SK-N-SH (cell line): Measurements from ENCODE around the gene AUTS2. TPM values are rescaled to one million over a fixed set of nuclear protein-coding genes. Genes with fewer than 3 reads are reported as not detected.

Source experiments
- CTCF ChIA-PET: fragments of 300-600, 350-600 bp; formaldehyde crosslinking; extraction: SDS; loops from one replicate; lab custom pipeline; 2021; lab: Yijun Ruan, JAX
- POLR2A ChIA-PET: fragments of 350-600 bp; sonication (Branson Sonifier 250); formaldehyde crosslinking; extraction: SDS; loops from one replicate; lab custom pipeline; 2020; ENCODE audit warnings: antibody characterized with exemption, inconsistent platforms; lab: Yijun Ruan, JAX
- DNase-seq: peaks from one replicate; pipeline ENCODE4 v3.0.0; 2012
- H2AFZ ChIP-seq: fragments of 200-600 bp; sonication (generic); 2 replicates; pipeline ENCODE4 v1.8.1; 2016; ENCODE audit warnings: antibody characterized with exemption, mild to moderate bottlenecking, low read depth
- H3F3A ChIP-seq: fragments of 200-600 bp; sonication (generic); replicated peaks from 2 replicates; pipeline ENCODE3; 2016; ENCODE audit warnings: antibody characterized with exemption, mild to moderate bottlenecking; ENCODE audit not compliant: insufficient read depth
- H3K27ac ChIP-seq, 2 experiments: fragments of 200-500 bp in 1 of 2; fragments of 200-600 bp in 1 of 2; sonication (Bioruptor generic) in 1 of 2; sonication (generic), shearing (Covaris generic) in 1 of 2; 2 replicates each; pipeline versions ENCODE4 v1.5.1 to v1.6.1; 2014 to 2016; ENCODE audit warnings: low read depth in 2 of 2, inconsistent platforms in 1 of 2, low read length in 1 of 2, mild to moderate bottlenecking in 1 of 2, mixed read lengths in 1 of 2
- H3K27me3 ChIP-seq: fragments of 200-600 bp; sonication (generic), shearing (Covaris generic); 2 replicates; pipeline ENCODE4 v1.6.1; 2016; ENCODE audit warnings: mixed run types; ENCODE audit not compliant: insufficient read depth
- H3K36me3 ChIP-seq, 2 experiments: fragments of 200-500 bp in 1 of 2; fragments of 200-600 bp in 1 of 2; sonication (Bioruptor generic) in 1 of 2; sonication (generic) in 1 of 2; replicated peaks in 1 of 2; 2 replicates each; pipeline versions ENCODE3 to v1.5.1; 2014 to 2016; ENCODE audit warnings: low read length in 1 of 2, mild to moderate bottlenecking in 1 of 2; ENCODE audit not compliant: insufficient read depth in 2 of 2, control insufficient read depth in 1 of 2
- H3K4me1 ChIP-seq, 2 experiments: fragments of 200-500 bp in 1 of 2; fragments of 200-600 bp in 1 of 2; sonication (Bioruptor generic) in 1 of 2; sonication (generic), shearing (Covaris generic) in 1 of 2; 2 replicates each; pipeline versions ENCODE4 v1.5.1 to v1.6.1; 2014 to 2016; ENCODE audit warnings: low read depth in 1 of 2, low read length in 1 of 2, mixed run types in 1 of 2; ENCODE audit not compliant: insufficient read depth in 2 of 2, control insufficient read depth in 1 of 2
- H3K4me2 ChIP-seq: fragments of 200-600 bp; sonication (generic), shearing (Covaris generic); 2 replicates; pipeline ENCODE4 v1.6.1; 2017; ENCODE audit warnings: mixed run types
- H3K4me3 ChIP-seq, 2 experiments: fragments of 200-500 bp in 1 of 2; fragments of 200-600 bp in 1 of 2; sonication (Bioruptor generic) in 1 of 2; sonication (generic), shearing (Covaris generic) in 1 of 2; 2 replicates each; pipeline versions ENCODE4 v1.5.1 to v1.8.1; 2014 to 2016; ENCODE audit warnings: low read depth in 2 of 2, inconsistent platforms in 1 of 2, low read length in 1 of 2, mild to moderate bottlenecking in 1 of 2, mixed read lengths in 1 of 2, moderate library complexity in 1 of 2
- H3K79me2 ChIP-seq: fragments of 200-600 bp; sonication (generic); 2 replicates; pipeline ENCODE4 v1.8.1; 2017; ENCODE audit warnings: mild to moderate bottlenecking; ENCODE audit not compliant: insufficient read depth
- H3K9ac ChIP-seq: fragments of 200-600 bp; sonication (generic); 2 replicates; pipeline ENCODE4 v1.6.1; 2017; ENCODE audit warnings: mixed run types
- H3K9me2 ChIP-seq: fragments of 200-600 bp; sonication (generic); 2 replicates; pipeline ENCODE4 v1.6.1; 2017; ENCODE audit warnings: mixed run types
- H3K9me3 ChIP-seq: fragments of 200-600 bp; sonication (generic); 2 replicates; pipeline ENCODE4 v1.6.1; 2017; ENCODE audit warnings: mixed run types, mild to moderate bottlenecking, moderate library complexity
- H4K20me1 ChIP-seq: fragments of 200-600 bp; sonication (generic); 2 replicates; pipeline ENCODE4 v1.6.1; 2017; ENCODE audit warnings: mild to moderate bottlenecking, mixed run types; ENCODE audit not compliant: insufficient read depth
- CHD2 ChIP-seq: fragments of 150-350 bp; IDR thresholded peaks from 2 replicates; pipeline ENCODE4 v1.6.1; 2018; ENCODE audit warnings: low read length; ENCODE audit not compliant: partially characterized antibody
- CTCF ChIP-seq: fragments of 200-600 bp; sonication (generic); IDR thresholded peaks from 2 replicates; pipeline ENCODE4 v1.6.1; 2017; ENCODE audit warnings: antibody characterized with exemption, mild to moderate bottlenecking, moderate library complexity
- ELF1 ChIP-seq: IDR thresholded peaks from 2 replicates; pipeline ENCODE4 v1.4.0; 2012
- EP300 ChIP-seq, 2 experiments: IDR thresholded peaks; 2 replicates each; pipeline versions ENCODE4 v1.4.0 to v1.6.1; 2012; ENCODE audit warnings: borderline replicate concordance in 1 of 2, low read depth in 1 of 2, low read length in 1 of 2
- EZH2phosphoT487 ChIP-seq: fragments of 200-600 bp; sonication (generic); IDR thresholded peaks from 2 replicates; pipeline ENCODE4 v1.6.1; 2017; ENCODE audit warnings: low read depth, mixed run types, mild to moderate bottlenecking, antibody characterized with exemption, moderate library complexity, borderline replicate concordance
- FOSL2 ChIP-seq: IDR thresholded peaks from 2 replicates; pipeline ENCODE4 v1.4.0; 2012; ENCODE audit warnings: low read depth, mild to moderate bottlenecking, moderate library complexity, borderline replicate concordance
- GATA2 ChIP-seq: sonication (generic); formaldehyde crosslinking; IDR thresholded peaks from 2 replicates; pipeline ENCODE4 v1.5.0; 2020; ENCODE audit warnings: mild to moderate bottlenecking, missing genetic modification reagents
- JUND ChIP-seq: IDR thresholded peaks from 2 replicates; pipeline ENCODE4 v1.4.0; 2012
- MAX ChIP-seq: IDR thresholded peaks from 2 replicates; pipeline ENCODE4 v1.4.0; 2012; ENCODE audit warnings: low read depth
- MXI1 ChIP-seq: IDR thresholded peaks from 2 replicates; pipeline ENCODE4 v1.6.1; 2012; ENCODE audit warnings: mild to moderate bottlenecking, low read depth, low read length, improper control_type of control experiment
- NFIC ChIP-seq: IDR thresholded peaks from 2 replicates; pipeline ENCODE4 v1.4.0; 2012; ENCODE audit warnings: borderline replicate concordance
- NRF1 ChIP-seq: IDR thresholded peaks from 2 replicates; pipeline ENCODE4 v1.6.1; 2012; ENCODE audit warnings: low read depth, mild to moderate bottlenecking, low read length
- TAF1 ChIP-seq: IDR thresholded peaks from 2 replicates; pipeline ENCODE4 v1.6.1; 2012; ENCODE audit warnings: low read depth, mild to moderate bottlenecking, low read length, moderate library complexity, borderline replicate concordance
- USF1 ChIP-seq: IDR thresholded peaks from 2 replicates; pipeline ENCODE4 v1.4.0; 2012; ENCODE audit warnings: low read depth, borderline replicate concordance
- USF2 ChIP-seq: fragments of 150-350 bp; IDR thresholded peaks from 2 replicates; pipeline ENCODE4 v1.6.1; 2017; ENCODE audit warnings: antibody characterized with exemption, low read length, low read depth, borderline replicate concordance
- YY1 ChIP-seq: IDR thresholded peaks from 2 replicates; pipeline ENCODE4 v1.4.0; 2012; ENCODE audit warnings: low read depth, mild to moderate bottlenecking
- ZBTB33 ChIP-seq: IDR thresholded peaks from 2 replicates; pipeline ENCODE4 v1.4.0; 2012; ENCODE audit warnings: low read depth, borderline replicate concordance
- WGBS: methylation state at CpG from one replicate; pipeline ENCODE4 v1.1.6; 2017; ENCODE audit warnings: low lambda C conversion rate; 5-methylcytosine and 5-hydroxymethylcytosine counted together
- polyA plus RNA-seq, 3 experiments: library from polyadenylated mRNA; depleted of rRNA; stranded (reverse); fragments of >200 nt; gene quantifications; 2 replicates each; pipeline ENCODE4 v1.2.3, GENCODE V29; 2012

The AUTS2 gene
- polyA plus RNA-seq, 1 of the 3 experiments (the other 2 are of a cell fraction), result 15.6 TPM

- H3K4me1 ChIP-seq, result peaks cover 18 to 49% of the 10 kb centered on the region in 2 experiments
- no peak for TF ChIP-seq FOSL2
- no peak for TF ChIP-seq TAF1
- no peak for TF ChIP-seq USF1
- TF ChIP-seq YY1, result no peak
- TF ChIP-seq CHD2, result no peak
- no peak for TF ChIP-seq MXI1
- TF ChIP-seq CTCF, result no peak
- TF ChIP-seq USF2, result no peak
- TF ChIP-seq GATA2 (CRISPR knock-in tag), result no peak
- TF ChIP-seq JUND, result no peak
- no peak for TF ChIP-seq ZBTB33
- TF ChIP-seq NRF1, result no peak
- no peak for TF ChIP-seq ELF1
- no peak for TF ChIP-seq EP300 (IDR thresholded peaks at IDR 0.05; ENCODE audit: borderline replicate concordance in 1 of 2, low read depth in 1 of 2, low read length in 1 of 2)
- no peak for TF ChIP-seq NFIC
- TF ChIP-seq EZH2phosphoT487, result no peak
- no peak for TF ChIP-seq MAX
- 84% methylated on average over 7 of the region's 7 CpGs for WGBS
- no peaks in the 10 kb centered on the region for H3F3A ChIP-seq
- no peaks in the 10 kb centered on the region for H3K9me3 ChIP-seq
- H3K9ac ChIP-seq, result no peak overlapping the region
- H3K9me2 ChIP-seq, result no peaks in the 10 kb centered on the region
- H2AFZ ChIP-seq, result no peak overlapping the region
- H3K4me2 ChIP-seq, result no peak overlapping the region
- ChIA-PET CTCF (interaction anchor here (1.3 to 1.5 kb wide), 3 partner anchors 75 to 189 kb away, joined by 3 to 4 read pairs (median 3); no protein-coding TSS in a partner anchor), POLR2A (no interaction called here)
- H3K4me3 ChIP-seq, result no peak overlapping the region
- H3K79me2 ChIP-seq, result peaks cover 3% of the 10 kb centered on the region
- peak overlapping the region in 1 of 2 experiments; percentile 61; a peak in 1 of 4 replicates for H3K27ac ChIP-seq
- H3K36me3 ChIP-seq, result no peaks in the 10 kb centered on the region
- H4K20me1 ChIP-seq, result no peaks in the 10 kb centered on the region; the same call in 1 of the 2 replicates
- no peak for DNase-seq
- H3K27me3 ChIP-seq, result no peaks in the 10 kb centered on the region
Observed at GRCh38 chr7:69818636-69819332, 220.5 kb downstream of the AUTS2 start.
